Inflammatory macrophage treated with lipopolysaccharide for 4 hours (primary cell): ENCODE data around the gene PTGES2.

Experiments used
- DNase-seq: peaks from one replicate; pipeline ENCODE4 v3.0.0-alpha.2; 2020

Gene PTGES2

DNA sequence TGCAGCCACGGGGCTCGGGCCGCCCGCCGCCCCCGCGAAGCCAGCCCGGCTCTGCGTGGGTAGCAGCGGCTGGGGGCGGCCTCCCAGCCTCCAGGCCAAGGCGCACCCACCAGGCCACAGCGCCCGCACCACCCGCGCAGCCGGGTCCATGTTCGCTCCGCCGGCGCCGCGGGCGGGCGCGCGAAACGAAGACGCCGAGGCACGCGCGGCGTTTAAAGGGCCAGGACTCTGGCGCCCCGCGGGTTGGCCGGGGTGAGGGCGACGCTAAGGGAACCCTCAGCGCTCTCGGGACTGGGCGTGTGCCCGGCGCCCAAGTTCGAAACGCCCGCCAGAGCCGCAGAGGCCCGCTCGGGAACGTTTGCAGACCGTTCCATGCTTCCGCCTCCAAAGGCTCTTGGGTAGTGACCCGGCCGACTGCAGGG lies at the start of gene PTGES2:
PTGES2 (minus strand) TSS at position 162 of the 422 bp plus-strand sequence; CDS start at position 150, 12 bp downstream.
- DNase-seq, result peak; percentile 87

DNA sequence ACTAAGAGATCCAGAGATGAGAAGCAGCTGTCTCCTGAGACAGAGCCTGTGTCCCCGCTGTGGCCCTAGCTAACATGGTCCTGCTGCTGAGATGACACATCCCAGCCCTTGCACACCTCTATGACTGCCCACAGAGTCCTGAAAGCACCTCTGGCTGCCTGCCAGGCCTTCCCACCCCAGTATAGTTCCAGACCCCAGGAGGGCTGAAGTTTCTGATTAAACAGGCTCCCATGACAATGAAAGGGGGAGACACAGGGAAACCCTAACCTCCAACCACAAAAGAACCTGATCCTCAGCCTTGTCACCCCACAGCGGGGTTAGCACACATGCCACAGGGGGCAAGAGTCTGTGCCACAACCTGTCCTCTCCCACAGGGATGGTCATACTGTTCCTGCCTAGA lies 48.2 kb upstream of the PTGES2 start:
- no peak for DNase-seq

DNA sequence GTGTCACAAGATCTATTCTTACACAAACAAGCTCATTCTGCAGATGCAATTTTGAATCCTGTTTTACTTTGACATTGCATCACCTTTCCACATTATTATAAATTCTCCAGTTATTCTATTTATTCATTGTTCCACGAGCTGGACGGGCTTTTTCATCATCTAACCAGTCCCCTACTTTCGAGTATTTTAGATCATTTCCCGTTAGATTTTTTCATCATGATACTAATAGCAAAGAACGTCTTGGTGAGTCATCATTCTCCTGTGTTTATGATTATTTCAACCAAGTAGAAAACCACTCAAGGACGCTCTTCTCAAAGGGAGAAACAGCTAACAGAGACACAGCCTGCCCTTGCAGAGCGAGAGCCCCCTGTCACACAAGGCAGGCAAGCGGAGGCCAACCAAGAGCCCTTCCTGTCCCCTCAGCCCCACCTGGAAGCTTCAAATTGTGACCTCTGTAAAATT lies 47.6 kb upstream of the PTGES2 start:
- no peak for DNase-seq

DNA sequence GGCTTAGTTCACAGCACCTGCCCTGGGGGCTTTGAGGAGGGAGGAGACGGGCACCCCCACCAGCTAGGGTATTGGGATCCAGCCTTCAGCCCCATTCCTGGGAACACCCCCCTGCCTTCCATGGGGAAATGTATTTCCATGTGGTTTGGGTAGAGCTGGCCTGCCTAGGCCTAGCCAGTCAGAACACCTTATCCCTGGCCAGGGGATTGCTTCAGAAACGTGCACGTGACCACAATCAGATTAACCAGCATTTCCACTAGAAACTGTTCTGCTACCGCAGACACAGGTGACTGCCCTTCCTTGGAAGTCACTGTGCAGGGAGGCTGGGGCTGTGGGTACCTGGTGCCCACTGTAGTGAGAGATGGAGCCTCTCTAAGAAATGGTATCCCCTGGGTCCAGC lies 46.5 kb upstream of the PTGES2 start:
- no peak for DNase-seq

DNA sequence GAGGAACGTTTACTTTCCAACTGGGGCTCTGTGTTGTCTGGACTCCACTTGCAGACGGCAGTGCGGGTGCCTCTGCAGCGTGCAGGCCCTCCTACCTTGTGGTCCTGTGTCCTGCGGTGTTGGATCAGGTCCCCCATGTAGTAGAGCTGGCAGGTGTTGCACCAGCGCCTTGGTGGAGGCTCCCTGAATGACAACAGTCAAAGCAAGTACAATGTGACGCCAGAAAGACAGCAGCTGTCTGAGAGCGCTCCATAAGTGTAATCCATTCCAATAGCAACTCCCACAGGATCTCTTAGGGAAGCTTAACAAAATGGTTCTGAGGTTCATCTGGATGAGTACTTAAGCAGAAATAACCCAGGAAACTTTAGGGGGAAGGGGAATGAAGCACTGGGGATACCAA lies 42.4 kb upstream of the PTGES2 start:
- DNase-seq, result no peak

DNA sequence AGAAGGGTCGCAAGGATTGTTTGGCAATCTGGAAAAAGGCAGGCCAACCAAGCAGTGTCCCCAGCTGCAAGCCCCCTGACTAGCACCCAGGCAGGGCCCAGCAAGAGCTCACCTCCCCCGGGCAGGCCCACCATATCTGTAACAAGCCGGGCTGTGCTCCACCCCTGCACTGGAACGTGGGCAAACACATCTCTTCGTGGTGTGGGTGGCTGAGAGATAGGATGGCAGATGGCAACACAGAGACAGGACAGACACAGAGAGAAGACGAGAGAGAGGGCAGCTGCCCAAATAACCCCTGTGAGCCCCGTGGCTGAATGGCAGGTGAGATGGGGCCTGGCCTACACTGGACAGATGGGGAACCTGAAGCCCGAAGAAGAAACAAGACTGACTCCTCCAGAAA lies 42.0 kb upstream of the PTGES2 start:
- DNase-seq, result no peak

DNA sequence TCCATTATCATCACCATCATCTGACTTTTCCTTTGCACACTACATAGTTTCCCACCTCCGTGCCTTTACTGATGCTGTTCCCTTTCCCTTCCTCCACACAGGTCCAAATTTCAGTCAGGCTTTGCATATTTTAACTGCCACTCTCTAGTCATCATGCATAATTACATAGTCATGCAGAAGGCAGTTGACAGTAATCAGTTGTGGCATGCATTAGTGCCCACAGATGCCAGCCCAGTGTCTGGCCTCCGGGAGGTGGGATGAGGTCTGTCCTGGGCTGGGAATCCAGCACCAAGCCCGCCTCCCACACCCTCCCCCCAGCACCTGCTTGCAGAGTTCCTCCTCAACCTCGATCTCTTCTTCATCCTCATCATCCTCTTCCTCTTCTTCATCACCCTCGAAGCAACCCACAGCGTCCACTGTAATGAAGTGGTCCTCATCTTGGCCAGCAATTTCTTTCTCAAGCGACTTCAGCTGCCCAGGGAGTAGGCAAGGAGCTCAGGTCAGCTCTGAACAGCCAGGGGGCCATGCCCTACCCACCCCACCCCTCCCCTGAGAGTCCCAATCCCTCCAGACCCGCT lies 41.3 kb upstream of the PTGES2 start:
- no peak for DNase-seq

DNA sequence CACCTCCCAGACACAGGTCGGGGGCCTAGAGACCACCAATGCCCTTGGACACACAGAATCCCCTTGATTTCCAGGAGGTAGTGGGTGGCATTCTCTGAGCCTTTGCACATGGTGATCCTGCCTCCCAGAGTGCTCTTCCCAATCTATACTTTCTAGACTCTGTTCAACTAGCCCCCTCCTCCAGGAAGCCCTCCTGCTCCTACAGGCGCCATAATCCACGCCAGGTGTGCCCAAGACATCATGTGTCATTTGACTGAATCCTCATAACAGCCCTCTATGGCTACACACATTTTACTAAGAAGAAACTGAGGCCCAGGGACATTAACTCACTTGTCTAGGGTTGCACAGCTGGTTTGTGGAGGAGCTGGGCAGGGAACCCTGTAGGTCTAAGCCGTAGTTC lies 39.7 kb upstream of the PTGES2 start:
- no peak for DNase-seq

DNA sequence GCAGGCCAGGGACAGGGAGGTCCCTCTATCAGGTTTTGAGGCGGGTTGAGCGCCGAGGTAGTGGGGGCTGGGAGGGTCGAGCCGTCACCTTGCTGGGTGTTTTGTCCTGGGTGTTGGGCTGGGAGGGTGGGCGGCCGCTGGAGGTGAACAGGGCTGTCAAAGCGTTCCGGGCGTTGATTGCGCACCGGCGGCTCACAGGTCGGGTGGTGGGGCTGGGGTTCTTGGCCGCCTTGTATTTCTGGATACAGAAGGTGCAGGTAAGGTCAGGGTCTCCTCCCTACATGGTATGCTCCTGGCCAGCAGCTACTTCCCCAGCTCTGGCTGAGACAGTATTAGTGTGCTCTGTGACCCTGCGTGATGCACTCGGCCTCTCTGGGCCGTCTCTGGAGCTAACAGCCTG lies 38.6 kb upstream of the PTGES2 start:
- DNase-seq, result no peak

DNA sequence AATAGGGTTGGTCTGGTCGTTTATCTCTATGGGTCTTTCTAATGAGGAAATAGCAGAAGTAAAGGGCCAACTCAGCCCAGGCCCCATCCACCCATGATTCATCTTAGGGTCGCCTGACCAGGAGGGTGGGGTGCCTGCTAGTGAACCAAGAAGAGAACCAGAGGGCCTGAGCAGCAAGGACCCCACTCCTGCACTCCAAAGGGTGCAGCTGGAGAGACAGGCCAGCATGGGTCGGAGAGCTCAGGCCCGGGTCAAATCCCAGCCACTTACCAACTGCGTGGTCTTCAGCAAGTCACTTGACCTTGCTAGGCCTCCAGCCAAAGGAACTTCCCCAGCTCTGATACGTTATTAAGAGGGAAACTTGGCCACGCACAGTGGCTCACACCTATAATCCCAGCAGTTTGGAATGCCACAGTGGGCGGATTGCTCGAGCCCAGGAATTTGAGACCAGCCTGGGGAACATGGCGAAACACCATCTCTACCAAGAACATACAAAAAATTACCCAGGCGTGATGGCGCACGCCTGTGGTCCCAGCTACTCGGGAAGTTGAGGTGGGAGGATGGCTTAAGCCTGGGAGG lies 36.9 kb upstream of the PTGES2 start:
- peak; percentile 36 for DNase-seq

DNA sequence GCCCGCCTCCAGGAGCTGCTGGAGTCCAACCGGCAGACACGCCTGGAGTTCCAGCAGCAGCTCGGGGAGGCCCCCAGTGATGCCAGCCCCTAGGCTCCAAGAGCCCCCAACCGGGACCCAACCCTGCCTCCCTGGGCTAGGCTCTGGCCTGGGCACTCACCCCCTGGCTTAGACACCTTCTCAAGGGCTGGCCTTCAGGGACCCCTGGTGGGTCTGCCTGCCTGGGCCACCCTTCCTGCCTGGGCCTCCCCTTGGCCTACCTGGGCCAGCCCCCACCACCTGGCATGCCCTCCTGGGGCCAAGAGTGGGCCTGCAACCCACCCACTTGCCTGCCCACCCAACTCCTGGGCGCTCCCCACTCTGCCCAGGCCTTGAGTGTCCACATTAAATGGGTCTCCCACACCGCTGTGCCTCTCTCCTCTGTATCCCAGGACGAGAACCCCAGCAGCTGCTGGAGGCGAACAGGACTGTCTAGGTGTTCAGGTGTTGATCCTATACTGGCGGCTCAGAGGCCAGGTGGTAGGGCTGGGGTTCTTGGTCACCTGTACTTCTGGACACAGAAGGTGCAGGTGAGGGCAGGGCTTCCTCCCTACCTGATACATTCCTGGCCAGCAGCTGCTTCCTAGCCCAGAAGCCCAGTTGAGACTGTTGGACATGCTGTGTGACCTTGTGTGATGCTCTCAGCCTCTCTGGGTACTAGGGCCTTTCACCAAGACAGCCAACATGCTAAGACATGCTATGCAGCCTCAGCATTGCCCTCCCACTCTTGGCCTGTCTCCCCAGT lies 36.2 kb upstream of the PTGES2 start:
- no peak for DNase-seq

DNA sequence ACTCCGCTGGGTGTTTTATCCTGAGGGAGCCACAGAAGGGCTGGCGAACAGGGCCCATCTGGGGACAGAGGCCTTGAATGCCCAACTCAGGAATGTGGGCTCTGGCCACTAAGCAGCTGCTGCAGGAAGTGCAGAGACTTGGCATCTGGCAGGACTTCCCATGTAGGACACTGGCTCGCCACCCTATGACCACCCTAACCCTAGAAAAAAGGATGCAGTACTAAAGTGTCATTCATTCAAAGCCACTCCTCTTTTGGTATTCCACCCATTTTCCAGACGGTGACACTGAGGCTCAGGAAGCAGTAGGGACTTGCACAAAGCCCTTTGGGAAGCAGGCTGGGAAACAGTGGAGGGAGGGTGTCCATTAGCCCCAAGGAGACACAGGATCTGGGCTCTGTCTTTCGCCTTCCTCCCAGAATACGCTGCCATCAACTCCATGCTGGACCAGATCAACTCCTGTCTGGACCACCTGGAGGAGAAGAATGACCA lies 35.5 kb upstream of the PTGES2 start:
- DNase-seq, result no peak

DNA sequence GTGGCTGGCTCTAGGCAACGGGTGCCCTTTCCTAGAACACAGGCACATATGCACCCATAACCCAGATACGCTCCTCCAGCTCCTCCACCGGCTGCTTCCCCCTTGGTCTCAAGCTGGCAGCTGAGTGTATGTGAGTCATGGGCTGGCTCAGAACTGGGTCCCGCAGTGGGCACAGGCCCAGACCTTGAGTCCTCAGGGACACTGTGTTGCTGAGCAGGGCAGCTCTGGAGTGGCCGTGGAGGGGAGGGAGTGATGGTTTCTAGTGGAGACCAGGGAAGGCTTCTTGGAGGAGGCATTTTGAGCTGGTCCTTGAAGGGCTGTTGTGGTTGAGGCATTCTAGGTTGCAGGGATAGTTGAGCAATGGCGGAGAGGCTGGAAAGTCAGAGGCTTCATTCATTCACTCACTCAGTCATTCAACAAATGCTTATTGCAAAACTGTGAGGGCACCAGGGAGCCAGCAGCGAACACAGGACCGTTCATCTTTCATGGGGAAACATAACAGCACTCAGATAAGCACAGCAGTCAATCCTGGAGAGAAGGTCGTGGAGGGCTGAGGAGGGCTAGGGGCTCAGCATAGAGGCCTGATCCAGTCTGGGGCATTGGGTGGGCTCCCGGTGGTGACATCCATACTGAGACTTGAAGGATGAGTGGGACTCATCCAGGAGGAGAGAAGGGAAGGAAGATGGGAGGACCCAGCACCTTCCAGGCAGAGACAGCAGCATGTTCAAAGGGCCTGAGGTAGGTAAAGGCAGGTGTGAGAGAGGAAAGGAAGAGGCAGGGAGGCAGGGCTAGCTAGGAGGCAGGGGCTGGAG lies 34.9 kb upstream of the PTGES2 start:
- DNase-seq, result no peak

DNA sequence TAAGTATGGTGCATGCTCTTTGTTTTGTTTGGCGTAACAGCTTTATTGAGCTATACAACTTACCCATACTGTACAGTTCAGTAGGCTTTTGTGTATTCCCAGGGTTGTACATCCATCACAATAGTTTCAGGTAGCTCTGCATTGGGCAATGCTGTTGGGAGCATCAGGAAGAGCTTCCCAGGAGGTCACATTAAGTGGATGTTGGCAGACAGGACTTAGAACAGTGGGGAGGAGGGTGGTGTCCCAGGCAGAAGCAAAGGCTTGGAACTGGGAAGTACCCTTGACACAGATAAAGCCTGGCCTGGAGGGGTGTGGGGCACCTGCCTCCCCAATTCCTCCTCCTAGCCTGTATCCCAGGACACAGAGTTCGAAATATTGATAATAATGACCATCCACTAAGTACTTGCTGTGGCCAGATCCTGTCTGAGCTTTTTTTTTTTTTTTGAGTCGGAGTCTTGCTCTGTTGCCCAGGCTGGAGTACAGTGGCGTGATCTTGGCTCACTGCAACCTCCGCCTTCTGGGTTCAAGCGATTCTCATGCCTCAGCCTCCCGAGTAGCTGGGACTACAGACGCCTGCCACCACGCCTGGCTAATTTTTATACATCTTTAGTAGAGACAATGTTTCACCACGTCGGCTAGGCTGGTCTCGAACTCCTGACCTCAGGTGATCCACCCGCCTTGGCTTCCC lies 33.8 kb upstream of the PTGES2 start:
- DNase-seq, result no peak

DNA sequence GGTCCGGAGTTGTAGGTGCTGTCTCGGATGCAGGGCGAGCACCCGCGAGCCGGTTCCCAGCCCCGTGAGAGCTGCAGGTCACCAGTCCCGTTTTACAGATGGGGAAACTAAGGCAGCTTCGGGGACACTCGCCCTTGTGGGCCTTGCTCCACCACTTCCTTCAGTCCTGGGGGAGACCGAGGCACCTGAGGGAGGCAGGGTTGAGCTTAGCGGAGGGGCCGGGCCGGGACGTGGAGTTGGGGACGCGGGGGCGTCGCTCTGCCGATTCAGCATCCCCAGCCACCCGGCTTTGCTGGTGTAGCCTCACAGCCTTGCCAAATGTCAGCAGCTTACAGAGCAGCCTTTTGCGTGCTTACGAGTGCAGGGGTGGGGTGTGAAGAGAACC lies 33.1 kb upstream of the PTGES2 start:
- DNase-seq, result peak; percentile 39

DNA sequence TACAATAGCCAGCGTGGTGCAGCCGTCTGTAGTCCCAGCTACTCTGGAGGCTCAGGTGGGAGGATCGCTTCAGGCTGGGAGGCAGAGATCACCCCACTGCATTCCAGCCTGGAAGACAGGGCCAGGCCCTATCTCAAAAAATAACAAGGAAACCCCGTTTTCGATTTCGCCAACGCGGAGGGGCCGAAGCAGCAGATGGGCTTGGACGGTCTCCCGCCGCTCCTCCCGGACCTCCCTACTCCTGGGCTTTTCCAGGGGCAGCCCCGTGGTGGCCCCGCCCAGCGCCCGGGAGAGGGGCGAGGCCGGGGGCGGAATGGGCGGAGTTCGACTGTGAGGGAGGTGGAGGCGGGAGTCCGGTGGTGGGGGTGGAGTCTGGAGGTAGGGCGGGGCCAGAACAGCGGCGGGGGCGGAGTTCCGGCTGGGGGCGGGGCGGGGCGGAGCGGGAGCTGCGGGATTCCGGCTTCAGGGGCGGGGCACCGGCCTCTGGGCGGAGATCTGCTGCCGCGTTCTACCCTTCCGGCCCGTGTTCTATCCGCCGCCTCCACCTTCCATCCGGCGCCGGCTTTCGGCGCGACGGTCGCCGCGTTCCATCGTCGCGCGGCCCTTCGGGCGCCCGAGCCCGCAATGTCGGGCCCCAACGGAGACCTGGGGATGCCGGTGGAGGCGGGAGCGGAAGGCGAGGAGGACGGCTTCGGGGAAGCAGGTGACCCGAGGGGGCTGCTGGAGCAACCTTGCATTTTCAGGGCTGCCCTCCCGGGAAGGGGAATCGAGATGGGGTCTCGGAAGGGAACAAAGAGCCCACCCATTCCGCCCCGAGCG lies 32.5 kb upstream of the PTGES2 start, which contains the start of gene BBLN:
BBLN (plus strand) TSS at position 482 of the 819 bp plus-strand sequence; CDS start at position 625, 143 bp downstream.
- DNase-seq, result peak; percentile 88

DNA sequence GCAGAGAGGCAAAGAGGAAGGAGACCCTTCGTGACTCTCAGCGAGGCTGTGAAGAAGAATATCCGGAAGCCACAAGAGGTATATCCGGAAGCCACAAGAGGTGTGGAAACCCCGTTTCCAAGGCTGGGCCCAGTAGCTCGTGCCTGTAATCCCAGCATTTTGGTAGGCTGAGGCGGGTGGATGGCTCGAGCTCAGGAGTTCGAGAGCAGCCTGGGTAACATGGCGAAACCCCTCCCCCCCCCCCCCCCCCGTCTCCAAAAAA lies 31.9 kb upstream of the PTGES2 start:
- peak; percentile 50 for DNase-seq

DNA sequence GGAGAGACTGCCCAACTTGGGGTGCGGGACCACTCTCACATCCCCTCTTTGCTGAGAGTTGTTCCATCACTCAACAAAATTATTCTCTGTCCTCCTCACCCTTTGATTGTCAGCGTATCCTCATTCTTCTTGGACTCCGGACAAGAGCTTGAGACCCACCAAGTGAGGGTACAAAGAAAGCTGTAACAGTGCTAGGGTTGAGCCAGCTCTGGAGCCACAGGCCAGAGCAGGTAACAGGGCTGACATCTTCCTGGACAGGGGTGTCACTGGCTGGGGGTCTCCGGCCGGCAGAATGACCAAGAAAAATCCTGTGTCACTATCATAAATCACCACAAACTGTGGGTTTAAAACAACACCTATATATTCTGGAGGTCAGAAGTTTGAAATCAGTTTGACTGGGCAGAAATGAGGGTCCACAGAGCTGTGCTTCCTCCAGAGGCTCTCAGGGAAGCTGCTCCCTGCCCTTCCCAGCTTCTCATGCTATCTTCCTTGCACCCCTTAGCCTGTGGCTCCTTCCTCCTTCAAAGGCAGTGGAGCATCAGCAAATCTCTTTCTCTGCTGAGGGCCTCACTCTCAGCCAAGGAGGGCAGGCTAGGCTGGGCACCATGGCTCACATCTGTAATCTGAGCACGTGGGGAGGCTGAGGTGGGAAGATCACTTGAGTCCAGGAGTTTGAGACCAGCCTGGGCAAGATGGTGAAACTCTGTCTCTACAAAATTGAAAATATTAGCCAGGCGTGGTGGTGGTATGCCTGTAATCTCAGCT lies 28.4 kb upstream of the PTGES2 start:
- DNase-seq, result no peak

DNA sequence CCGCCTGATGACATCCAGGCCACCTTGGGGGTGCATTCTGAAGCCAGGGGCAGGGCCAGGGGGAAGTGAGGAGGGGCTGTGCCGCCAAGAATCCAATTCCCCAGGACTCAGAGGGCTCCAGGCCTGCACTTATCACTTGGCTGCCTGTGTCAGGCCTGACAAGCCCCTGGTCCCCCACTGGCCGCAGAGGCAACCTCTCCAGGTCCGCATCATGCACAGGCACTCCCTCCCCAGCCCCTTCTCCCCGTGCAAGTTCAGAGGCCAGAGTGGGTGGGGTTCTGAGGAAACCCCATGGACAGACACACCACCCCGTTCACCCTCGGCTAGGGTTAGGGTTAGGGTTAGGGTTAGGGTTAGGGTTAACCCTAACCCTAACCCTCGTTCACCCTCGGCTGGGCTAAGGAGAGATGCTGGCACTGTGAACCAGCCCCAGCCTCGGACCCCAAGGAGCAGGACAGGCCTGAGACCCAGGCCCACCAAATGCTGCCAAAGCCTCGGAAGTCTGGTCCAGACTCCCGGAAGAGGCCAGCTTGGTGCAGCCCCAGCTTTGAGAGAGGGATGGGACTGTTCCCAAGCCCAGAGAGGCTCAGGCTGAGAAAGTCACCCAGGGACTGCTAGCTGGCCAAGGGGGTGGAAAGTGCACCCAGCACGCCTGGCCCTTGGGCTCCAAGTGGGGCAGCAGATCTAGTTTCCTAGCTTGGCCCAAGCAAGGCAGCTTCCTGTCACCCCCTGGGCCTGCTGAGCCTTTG lies 26.6 kb upstream of the PTGES2 start:
- no peak for DNase-seq
